DOHH2 (cell line): Measurements from ENCODE around the gene WDR13.
A peak's percentile ranks its signal among the peaks of the same experiment; 100 is the strongest.
"Not testable (repeated sequence)": the region's sequence is repeated elsewhere in the genome, so short reads cannot be mapped to it uniquely, and the experiment has no call there.

Experiments used
- H3F3A ChIP-seq: fragments of 200-600 bp; sonication (generic), shearing (Covaris generic); 2 replicates; pipeline ENCODE4 v1.6.0; 2016; ENCODE audit warnings: antibody characterized with exemption, mild to moderate bottlenecking; ENCODE audit not compliant: control insufficient read depth, insufficient read depth
- H3K27ac ChIP-seq: fragments of 200-600 bp; sonication (generic); 2 replicates; pipeline ENCODE4 v1.5.1; 2014; ENCODE audit warnings: low read depth, mild to moderate bottlenecking, low read length, moderate library complexity
- H3K27me3 ChIP-seq: fragments of 200-600 bp; sonication (generic); 2 replicates; pipeline ENCODE4 v1.6.1; 2014; ENCODE audit warnings: mild to moderate bottlenecking, low read length, mixed read lengths; ENCODE audit not compliant: control insufficient read depth
- H3K36me3 ChIP-seq: fragments of 200-600 bp; sonication (generic); 2 replicates; pipeline ENCODE4 v1.6.1; 2014; ENCODE audit warnings: mild to moderate bottlenecking, low read length, moderate library complexity, mixed read lengths; ENCODE audit not compliant: control insufficient read depth
- H3K4me1 ChIP-seq: fragments of 200-600 bp; sonication (generic); 2 replicates; pipeline ENCODE4 v1.6.1; 2014; ENCODE audit warnings: mild to moderate bottlenecking, low read length, mixed read lengths; ENCODE audit not compliant: control insufficient read depth
- H3K4me2 ChIP-seq: fragments of 200-600 bp; sonication (generic); 2 replicates; pipeline ENCODE4 v1.6.0; 2014; ENCODE audit warnings: mild to moderate bottlenecking, low read length, moderate library complexity
- H3K4me3 ChIP-seq: fragments of 200-600 bp; sonication (generic); 2 replicates; pipeline ENCODE4 v1.5.1; 2014; ENCODE audit warnings: mild to moderate bottlenecking, low read length, mixed read lengths
- H3K79me2 ChIP-seq: fragments of 200-600 bp; sonication (generic); 2 replicates; pipeline ENCODE4 v1.6.1; 2014; ENCODE audit warnings: mild to moderate bottlenecking, low read length, mixed read lengths; ENCODE audit not compliant: control insufficient read depth
- H3K9me2 ChIP-seq: fragments of 200-600 bp; sonication (generic); replicated peaks from 2 replicates; pipeline ENCODE4 v1.6.1; 2014; ENCODE audit warnings: mild to moderate bottlenecking, low read length, mixed read lengths; ENCODE audit not compliant: control insufficient read depth
- H3K9me3 ChIP-seq: fragments of 200-600 bp; sonication (generic); 2 replicates; pipeline ENCODE4 v1.6.1; 2014; ENCODE audit warnings: antibody characterized with exemption, low read length, mixed read lengths; ENCODE audit not compliant: control insufficient read depth, insufficient read depth
- H4K20me1 ChIP-seq: fragments of 200-600 bp; sonication (generic); 2 replicates; pipeline ENCODE4 v1.6.0; 2014; ENCODE audit warnings: low read depth, mild to moderate bottlenecking, antibody characterized with exemption, low read length, moderate library complexity; ENCODE audit not compliant: control insufficient read depth, insufficient read depth
- CTCF ChIP-seq: fragments of 200-600 bp; sonication (generic); IDR thresholded peaks from one replicate; pipeline ENCODE4 v1.5.1; 2014; ENCODE audit warnings: antibody characterized with exemption, mild to moderate bottlenecking, low read depth, low read length; ENCODE audit not compliant: poor library complexity, severe bottlenecking
- EZH2phosphoT487 ChIP-seq: fragments of 200-600 bp; sonication (generic); IDR thresholded peaks from 2 replicates; pipeline ENCODE4 v1.6.1; 2017; ENCODE audit warnings: borderline replicate concordance, mild to moderate bottlenecking, antibody characterized with exemption, low read length, moderate library complexity, mixed read lengths

WDR13 gene

DNA sequence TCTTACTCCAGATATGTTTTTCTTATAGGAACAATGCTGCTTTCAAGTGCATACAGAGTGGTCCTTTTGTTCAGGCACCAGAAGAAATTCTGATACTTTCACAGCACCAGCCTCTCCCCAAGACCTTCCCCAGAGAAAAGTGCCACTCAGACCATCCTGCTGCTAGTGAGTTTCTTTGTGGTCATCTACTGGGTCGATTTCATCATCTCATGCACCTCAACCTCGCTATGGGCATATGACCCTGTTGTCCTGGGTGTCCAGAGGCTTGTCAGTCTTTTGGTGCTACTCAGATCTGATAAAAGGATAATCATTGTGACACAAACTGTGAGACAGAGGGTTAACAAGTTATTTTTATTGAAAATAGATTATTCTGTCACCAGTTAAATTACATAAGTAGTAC lies 39.5 kb downstream of the WDR13 start:
- Histone ChIP-seq H4K20me1 (no peaks in the 10 kb centered on the region), H3K9me2 (no peaks in the 10 kb centered on the region), H3K4me1 (peaks cover 2% of the 10 kb centered on the region), H3F3A (no peaks in the 10 kb centered on the region), H3K9me3 (no peaks in the 10 kb centered on the region), H3K36me3 (no peaks in the 10 kb centered on the region), H3K27ac (no peak overlapping the region), H3K4me2 (no peak overlapping the region), H3K27me3 (no peaks in the 10 kb centered on the region), H3K79me2 (no peaks in the 10 kb centered on the region), H3K4me3 (no peak overlapping the region)
- TF ChIP-seq EZH2phosphoT487 (no peak), CTCF (no peak)

DNA sequence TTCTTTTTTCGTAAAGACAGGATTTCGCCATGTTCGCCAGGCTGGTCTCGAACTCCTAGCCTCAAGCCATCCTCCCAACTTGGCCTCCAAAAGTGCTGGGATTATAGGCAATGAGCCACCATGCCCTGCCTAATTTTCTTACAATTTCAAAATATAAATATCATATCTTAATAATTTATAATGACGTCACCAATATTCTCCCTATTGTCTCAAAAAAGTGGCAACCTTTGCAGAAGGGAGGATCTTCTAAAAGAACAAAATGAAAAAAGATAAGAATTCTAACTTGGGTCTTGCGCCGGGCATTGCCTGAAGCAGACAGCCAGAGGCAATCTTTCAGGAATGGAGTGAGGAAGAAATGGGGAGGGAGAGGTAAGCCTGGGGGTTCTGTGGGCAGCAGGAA lies 48.4 kb downstream of the WDR13 start:
- no peak overlapping the region for H3K27ac ChIP-seq
- no peak overlapping the region for H3K4me3 ChIP-seq
- H3K9me2 ChIP-seq, result no peaks in the 10 kb centered on the region
- no peaks in the 10 kb centered on the region for H3F3A ChIP-seq
- no peaks in the 10 kb centered on the region for H4K20me1 ChIP-seq
- no peaks in the 10 kb centered on the region for H3K4me1 ChIP-seq
- H3K36me3 ChIP-seq, result no peaks in the 10 kb centered on the region
- no peak overlapping the region for H3K4me2 ChIP-seq
- no peaks in the 10 kb centered on the region for H3K27me3 ChIP-seq
- no peak for TF ChIP-seq EZH2phosphoT487
- no peak for TF ChIP-seq CTCF
- no peaks in the 10 kb centered on the region for H3K79me2 ChIP-seq
- H3K9me3 ChIP-seq, result no peaks in the 10 kb centered on the region

- no peak for TF ChIP-seq EZH2phosphoT487
- peak; percentile 25 for TF ChIP-seq CTCF
- Histone ChIP-seq H3K4me3 (no peak overlapping the region), H3K27ac (no peak overlapping the region), H3K4me2 (no peak overlapping the region), H3K79me2 (no peaks in the 10 kb centered on the region), H3K4me1 (no peaks in the 10 kb centered on the region), H4K20me1 (no peaks in the 10 kb centered on the region), H3K27me3 (no peaks in the 10 kb centered on the region), H3F3A (no peaks in the 10 kb centered on the region), H3K36me3 (no peaks in the 10 kb centered on the region), H3K9me3 (no peaks in the 10 kb centered on the region), H3K9me2 (no peaks in the 10 kb centered on the region)
Measured at GRCh38 chrX:48648336-48648751, 51.1 kb downstream of the WDR13 start.

GRCh38 chrX:48649102-48649501 lies 51.8 kb downstream of the WDR13 start:
- Histone ChIP-seq H4K20me1 (no peaks in the 10 kb centered on the region), H3K4me3 (no peak overlapping the region), H3K9me2 (no peaks in the 10 kb centered on the region), H3K36me3 (no peaks in the 10 kb centered on the region), H3K4me2 (no peak overlapping the region), H3K27me3 (no peaks in the 10 kb centered on the region), H3F3A (no peaks in the 10 kb centered on the region), H3K79me2 (no peaks in the 10 kb centered on the region), H3K4me1 (peaks cover 5% of the 10 kb centered on the region), H3K27ac (no peak overlapping the region), H3K9me3 (no peaks in the 10 kb centered on the region)
- TF ChIP-seq CTCF (no peak), EZH2phosphoT487 (no peak)

- not testable (repeated sequence) for H3K36me3 ChIP-seq, H3K4me2 ChIP-seq, H3K4me3 ChIP-seq, H3F3A ChIP-seq, H4K20me1 ChIP-seq, H3K9me3 ChIP-seq, H3K27ac ChIP-seq, H3K27me3 ChIP-seq, H3K79me2 ChIP-seq, H3K9me2 ChIP-seq
- H3K4me1 ChIP-seq, result peaks cover 15% of the 10 kb centered on the region
Measured at GRCh38 chrX:48652055-48652579, 54.8 kb downstream of the WDR13 start.
